NCI-H1105 (cell line): Measurements from ENCODE around the gene LRMDA.

ENCODE experiments used
- DNase-seq: peaks from one replicate; lab custom pipeline; 2025; lab: John Stamatoyannopoulos, UW

Gene LRMDA

DNA sequence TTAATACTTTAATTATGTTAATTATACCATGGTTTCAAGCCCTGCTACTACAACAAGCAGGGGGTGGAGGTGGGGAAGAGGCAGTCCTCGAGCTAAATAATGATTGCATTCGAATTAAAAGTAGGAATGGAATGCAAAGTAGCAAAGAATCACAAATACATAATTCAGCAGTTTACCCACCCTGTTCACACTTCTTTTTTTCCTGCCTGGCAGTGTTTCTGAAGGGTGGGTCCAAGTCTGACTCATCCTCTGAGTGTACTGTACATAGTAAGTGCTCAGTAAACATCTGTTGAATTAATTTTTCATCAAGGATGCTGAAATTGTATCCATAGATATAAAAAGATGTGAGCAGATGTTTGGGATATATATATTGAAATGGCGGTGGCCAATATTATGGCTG is 778.8 kb downstream of the LRMDA start:
- no peak for DNase-seq

- DNase-seq: no peak
Observed at GRCh38 chr10:76211691-76212090, 780.3 kb downstream of the LRMDA start.

DNA sequence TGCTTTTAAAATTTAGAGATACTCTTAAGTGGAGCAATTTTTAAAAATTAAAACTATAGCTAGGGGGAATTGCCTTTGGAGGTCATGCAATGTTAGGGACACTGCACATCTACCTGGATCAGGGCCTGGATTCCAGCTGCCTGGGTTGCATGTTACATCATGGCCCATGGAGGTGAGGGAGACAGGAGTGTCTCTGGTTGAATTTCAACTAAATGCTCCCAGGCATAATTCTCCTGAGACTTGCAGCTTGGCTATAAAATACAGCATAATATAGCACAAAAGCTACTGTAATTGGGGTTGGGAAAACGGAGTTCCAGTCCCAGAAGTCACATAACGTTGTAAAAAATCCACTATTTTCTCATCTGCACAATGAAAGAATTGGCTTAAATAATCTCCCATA is 782.5 kb downstream of the LRMDA start:
- no peak for DNase-seq

GRCh38 chr10:76218035-76218434 is 786.6 kb downstream of the LRMDA start:
- no peak for DNase-seq

- DNase-seq: no peak
Observed at GRCh38 chr10:76229341-76229740, 797.9 kb downstream of the LRMDA start.

DNA sequence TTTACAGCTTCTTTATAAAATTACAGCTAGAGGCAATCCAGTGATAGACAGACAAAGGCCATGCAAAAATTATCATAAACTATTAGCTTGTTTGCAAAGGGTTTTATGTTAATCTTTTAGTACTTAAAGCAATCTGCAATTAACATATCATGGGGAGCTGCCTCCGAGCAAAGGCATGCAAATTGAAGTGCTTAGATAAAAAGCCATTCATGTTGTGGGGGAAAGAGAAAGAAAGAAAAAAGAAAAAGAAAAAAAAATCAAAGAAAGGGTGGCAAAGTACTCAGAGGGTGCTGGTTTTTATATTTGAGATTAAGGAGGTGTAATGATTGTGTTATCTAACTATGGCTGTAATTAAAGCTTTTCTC is 799.5 kb downstream of the LRMDA start:
- no peak for DNase-seq

DNA sequence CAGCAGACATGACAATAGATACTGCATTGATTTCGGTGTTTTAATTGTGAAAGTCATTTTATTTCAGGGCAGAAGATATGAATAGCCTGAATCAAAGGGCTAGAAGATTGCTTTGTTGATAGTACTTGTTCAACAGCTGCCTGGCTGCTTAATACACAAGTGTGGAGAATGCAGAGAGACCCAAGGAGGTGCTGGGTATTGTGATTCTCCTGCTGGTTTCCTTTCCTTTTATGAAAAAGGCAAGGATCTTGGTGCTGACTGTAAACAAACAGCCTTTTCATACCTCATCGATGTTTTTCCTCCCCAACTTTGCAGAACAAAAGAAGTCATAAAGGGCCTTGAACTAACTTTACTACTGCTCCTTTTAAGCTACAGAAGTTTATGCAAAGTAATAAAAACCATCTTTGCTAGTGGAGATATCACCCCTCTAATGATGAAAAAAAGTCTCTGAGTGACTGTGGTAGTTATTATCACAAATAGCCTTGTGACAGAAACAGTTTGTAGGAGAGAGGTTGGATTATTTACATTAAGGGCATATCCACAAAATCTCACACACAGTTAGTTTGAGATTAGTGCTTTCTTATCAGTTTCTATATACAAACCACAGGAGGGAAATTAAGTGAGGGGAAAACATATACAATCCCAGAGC is 800.0 kb downstream of the LRMDA start:
- no peak for DNase-seq

DNA sequence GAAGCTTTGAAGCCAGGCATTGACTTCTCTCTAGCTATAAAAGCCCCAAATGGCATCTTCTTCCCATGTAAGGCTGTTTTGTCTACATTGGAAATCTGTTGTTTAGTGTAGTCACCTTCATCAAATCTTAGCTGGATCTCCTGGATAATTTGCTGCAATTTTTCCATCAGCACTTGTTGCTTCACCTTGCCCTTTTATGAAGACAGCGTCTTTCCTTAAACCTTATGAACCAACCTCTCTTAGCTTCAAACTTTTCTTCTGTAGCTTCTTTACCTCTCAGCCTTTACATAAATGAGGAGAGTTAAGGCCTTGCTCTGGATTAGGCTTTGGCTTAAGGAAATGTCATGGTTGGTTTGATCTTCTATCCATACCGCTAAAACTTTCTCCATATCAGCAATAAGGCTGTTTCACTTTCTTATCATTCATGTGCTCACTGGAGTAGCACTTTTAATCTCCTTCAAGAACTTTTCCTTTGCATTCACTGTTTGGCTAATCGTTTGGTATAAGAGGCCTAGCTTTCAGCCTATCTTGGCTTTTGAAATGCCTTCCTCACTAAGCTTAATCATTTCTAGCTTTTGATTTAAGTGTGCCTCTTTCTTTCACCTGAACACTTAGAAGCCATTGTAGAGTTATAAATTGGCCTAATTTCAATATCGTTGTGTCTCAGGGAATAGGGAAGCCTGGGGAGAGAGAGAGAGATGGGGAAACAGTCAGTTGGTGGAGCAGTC is 803.2 kb downstream of the LRMDA start:
- DNase-seq: no peak

GRCh38 chr10:76236356-76236755 is 804.9 kb downstream of the LRMDA start:
- no peak for DNase-seq

DNA sequence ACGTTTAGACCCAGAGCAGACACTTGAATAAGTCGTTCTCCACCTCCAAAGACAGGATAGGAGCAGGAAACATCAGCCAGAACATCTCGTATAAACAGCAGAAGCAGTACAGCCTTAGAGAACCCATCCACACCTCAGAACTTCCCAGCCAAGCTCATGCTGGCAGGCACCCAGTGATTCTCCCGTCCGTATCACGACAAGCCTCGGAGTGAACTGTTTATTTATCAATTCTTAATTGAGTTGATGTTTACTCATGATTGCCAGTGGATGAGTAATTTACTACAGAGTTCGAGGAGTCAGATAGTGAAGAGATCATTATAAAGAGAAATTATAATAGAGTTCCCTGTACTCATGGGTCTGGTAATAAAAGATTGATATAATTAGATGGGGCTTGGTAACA is 811.5 kb downstream of the LRMDA start:
- peak; percentile 64 for DNase-seq

DNA sequence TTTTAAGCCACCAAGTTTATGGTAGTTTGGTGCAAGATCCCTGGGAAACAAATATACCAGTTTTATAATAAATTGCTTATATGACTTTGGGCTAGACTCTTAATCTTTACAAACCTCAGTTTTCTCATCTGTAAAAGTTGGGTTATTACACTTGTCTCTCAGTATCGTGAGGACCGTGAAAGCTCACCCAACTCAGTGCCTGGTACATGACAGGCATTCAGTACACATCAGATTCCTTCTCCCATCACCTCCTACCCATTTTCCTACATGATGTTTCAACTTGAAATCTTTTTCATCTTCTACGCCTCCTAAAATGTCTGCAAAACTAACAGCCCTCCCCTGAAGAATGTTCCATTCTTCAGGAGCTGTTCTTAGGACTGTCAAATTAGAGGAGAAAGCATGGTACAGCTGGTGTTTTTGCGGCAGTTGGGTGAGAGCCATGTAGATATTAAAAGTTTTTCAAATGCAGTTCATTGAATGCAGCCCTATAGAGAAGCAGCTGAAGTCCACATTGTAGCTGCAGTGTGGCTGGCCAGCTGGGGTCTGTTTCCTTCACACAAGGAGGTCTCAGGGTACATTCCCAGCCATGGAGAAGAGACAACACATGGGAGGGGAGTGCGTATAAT is 812.8 kb downstream of the LRMDA start:
- no peak for DNase-seq

GRCh38 chr10:76245951-76246495 is 814.6 kb downstream of the LRMDA start:
- no peak for DNase-seq

DNA sequence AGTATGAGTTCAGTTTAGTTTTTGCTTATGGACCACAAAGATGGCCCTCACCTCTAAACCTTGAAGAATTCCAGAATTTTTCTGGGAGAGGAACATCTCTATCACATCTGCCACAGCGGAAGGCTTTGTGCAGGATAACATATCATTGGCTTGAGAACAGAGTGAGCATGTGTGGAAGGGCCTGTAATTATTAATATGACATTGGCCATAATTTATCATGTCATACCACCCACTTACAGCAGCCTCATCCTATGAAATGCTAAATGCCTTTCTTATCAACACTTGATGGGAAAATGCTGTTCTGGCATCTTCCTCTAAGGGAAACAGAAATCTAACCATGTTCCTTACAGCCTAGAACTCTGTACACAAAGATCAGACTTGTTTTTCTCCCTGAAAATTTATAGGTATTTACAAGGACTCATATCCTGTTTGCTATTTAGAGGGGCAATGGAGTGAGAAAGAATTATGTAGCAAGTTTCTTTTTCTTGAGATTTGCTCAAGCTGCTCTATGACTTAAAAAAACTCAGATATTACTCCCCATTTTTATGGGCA is 817.3 kb downstream of the LRMDA start:
- no peak for DNase-seq

- no peak for DNase-seq
Observed at GRCh38 chr10:76251841-76252671, 820.6 kb downstream of the LRMDA start.

- DNase-seq: no peak
Observed at GRCh38 chr10:76252733-76253132, 821.3 kb downstream of the LRMDA start.

GRCh38 chr10:76255241-76255640 is 823.8 kb downstream of the LRMDA start:
- no peak for DNase-seq

GRCh38 chr10:76257816-76258215 is 826.4 kb downstream of the LRMDA start:
- DNase-seq: no peak

- no peak for DNase-seq
Observed at GRCh38 chr10:76265441-76266113, 834.2 kb downstream of the LRMDA start.

DNA sequence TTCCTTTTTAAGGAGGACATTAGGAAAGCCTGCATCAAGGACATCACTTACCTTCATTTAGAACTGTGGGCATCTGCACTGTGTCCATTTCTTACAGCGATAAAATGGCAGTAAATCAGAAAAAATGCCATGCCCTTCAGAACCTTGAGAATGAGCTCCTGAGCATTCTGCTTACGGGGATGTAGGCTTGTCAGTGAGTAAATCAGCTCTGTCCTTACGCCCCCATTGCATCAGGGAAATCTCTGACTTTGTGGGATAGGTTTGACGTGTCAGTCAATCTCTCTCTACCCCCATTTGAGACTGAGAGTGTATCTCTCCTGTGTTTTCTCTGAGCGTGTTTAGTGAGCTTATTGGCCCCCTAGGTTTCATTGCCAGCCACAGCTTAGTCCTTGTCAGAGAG is 837.1 kb downstream of the LRMDA start:
- no peak for DNase-seq

DNA sequence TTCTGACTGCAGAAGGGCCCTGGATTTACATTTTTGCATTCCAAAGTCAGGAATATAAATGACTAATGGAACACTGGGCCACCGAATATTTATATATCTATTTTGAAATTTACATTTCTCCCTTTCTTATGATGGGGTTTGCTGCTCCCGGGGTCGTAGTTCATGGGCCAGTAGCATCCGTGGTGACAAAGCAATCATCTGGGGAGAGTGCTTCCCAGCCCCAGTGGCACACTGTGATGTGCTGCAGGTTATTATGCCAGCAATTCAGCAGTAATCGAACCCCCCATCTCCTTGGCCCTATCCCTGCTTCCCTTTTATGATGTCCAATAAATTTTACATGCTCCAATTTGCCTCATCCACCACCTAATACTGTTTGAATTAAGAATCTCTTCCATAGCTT is 837.5 kb downstream of the LRMDA start:
- DNase-seq: no peak

- no peak for DNase-seq
Observed at GRCh38 chr10:76270464-76270863, 839.0 kb downstream of the LRMDA start.
